AG08395 (cell line): ENCODE results near the gene ASTN1.

ENCODE experiments used
- DNase-seq: peaks from one replicate; pipeline ENCODE4 v3.0.0; 2012; ENCODE audit warnings: mixed read lengths, low spot score

Gene ASTN1

DNA sequence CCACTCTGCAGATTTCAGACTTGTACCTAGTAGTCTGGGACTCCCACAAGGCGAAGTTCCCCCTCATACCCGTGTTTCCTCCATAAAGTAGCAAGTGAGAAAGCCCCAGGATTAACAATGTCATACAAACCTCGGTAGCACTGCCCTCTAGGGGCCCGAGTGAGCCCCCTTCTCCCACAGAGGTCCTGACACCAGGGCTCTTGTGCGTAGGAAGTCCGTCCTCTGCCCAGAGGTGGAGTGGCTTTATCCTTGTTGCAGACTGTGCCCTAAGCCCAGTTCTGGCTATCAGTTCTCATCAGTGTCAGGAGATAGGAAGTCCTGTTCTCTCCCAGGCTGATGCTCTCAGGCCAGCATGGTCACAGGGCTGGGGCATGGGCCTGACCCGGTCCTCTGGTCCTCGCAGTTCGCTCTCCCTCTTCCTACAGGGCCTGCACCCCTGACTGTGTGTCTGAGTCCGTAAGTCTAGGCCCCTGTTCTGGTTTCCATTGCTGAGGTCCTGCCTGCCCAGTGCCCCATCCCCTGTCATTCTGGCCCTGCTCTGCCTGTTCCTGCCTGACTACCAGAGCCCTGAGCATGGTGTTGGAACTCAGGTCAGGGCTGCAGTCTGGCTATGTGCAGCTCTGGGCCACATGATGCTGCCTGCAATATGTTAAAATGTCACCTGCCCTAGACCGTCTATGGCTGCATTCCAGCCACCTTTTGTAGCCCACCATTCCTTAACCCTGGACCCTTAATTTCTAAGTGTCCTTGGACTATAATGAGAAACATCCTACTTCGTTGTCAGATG, 285.6 kb downstream of the ASTN1 start:
- no peak for DNase-seq

DNA sequence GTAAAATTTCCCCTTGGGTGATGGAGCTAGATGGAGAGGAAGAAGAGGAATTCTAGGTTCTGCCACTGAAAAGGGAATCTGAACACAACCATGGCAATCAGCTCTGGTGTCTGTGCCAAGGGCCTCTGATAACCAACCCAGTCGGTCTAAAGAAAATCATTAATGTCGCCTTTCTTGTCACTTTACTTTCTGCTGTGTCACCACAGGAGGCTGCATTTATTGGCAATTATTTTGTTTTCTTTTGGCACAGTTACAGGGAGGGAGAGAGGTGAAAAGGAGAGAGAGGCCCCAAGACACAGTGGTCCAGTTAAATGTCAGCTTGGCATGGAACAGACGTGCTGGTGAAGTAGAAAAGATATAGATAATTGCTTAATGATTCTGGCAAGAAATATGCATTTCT, 287.0 kb downstream of the ASTN1 start:
- no peak for DNase-seq

DNA sequence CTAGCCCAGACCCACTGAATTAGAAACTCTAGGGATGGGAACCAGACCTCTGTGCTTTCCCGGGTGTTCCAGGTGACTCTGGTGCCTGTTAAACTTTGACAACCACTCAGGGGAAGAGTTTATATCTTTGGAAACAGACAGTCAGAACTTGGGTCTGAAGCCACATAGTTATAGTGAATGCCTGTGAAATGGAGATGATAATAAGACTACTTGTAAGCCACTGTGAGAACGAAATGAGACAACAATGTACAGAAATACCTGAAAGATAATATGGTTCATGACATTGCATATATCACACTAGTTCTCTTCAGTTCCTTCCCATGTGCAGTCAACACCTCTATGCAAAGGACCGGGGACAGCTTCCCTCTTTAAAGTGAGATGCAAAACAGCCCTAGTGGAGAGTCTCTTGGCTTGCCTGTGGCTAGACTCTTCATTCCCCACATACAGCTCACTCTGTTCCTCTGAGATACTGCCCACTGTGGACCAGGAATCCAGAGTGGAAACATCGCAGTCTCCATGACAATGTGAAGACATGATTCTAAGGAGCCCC, 287.5 kb downstream of the ASTN1 start:
- DNase-seq: no peak

DNA sequence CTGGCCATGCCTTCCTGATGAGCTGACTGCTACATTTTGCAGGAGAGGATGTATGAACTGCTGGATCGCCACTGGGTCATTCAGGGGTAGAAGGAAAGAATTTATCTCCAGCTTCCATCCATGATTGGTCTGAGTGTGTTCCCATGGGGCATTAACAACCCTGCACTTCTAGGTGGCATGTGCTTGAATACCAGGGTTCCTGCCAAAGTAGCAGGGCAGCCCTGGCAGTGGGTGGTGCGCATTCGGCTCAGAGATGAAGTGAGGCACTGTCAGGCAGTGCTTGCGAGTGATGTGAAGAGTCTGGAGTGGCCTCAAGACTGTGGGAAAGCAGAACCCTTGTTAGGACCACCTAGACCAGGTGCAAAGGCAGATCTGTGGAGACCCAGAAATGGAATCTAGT, 294.9 kb downstream of the ASTN1 start:
- DNase-seq: no peak

DNA sequence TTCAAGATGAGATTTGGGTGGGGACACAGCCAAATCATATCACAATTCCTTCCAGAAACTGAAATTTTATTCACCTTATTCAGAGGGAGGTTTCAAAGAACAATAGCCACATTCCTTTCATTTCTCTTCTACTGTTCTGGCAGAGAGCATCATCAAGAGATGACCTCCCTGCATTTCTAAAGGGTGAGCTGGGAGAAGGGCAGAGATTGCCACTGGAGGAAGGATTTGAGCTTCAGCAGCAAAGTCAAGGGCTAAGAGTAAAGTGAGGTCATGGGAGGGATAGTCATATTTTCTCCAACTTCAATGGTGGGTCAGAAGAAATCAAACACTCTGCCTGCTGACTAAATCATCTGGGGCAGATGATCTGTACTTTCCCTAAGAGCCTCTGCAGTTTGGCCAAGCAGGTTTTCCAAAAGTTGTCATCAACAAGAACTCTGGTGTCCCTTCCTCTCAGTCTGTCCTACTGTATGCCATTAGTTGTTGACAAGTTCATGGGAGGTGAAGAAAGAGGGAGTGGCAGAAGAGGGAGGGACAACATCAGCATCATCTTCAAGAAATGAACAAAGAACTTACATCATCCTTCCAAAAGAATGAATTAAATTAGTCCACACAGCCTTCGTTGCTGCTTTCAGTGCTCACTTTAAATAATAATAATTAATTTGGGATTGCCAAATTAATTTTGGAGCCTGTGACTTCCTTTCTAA, 298.3 kb downstream of the ASTN1 start:
- peak; percentile 77 for DNase-seq

DNA sequence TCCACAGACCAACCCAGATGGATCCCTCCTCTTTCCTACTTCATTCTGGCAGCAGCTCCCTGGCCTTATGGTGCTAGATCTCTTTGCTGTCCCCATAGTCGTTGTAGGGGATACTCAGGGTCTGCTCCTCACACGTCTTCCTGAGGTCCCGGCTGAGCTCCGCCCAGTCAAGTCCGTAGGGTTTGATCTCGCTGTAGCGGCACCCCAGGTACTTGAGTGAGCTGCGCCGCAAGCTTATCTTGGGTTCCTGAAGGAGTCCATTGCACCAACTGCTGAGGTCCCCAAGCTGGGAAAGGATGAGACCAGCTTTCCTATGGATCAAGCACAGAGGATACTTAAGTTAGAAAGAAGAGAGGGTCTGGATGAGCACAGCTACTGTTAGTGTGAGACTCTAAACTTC, 300.3 kb downstream of the ASTN1 start:
- DNase-seq: no peak

DNA sequence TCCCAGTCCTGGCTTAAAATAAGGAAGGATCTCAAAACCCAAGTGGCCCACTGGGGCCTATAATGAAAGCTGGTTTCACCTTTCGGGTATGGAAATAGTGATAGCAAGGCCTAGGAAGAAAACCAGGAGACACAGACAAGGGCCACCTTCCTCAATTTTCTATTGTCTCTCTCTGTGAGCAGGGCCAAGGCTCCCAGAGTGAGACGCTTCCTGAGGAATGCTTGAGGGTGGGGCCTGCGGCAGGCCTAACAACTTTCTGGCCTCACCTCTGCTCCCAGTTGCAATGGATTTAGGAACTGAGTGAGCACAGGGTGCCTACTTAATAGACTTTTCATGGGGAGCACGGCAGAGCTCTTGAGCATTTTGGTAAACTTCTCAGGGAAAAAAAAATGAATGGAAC, 300.9 kb downstream of the ASTN1 start:
- no peak for DNase-seq

DNA sequence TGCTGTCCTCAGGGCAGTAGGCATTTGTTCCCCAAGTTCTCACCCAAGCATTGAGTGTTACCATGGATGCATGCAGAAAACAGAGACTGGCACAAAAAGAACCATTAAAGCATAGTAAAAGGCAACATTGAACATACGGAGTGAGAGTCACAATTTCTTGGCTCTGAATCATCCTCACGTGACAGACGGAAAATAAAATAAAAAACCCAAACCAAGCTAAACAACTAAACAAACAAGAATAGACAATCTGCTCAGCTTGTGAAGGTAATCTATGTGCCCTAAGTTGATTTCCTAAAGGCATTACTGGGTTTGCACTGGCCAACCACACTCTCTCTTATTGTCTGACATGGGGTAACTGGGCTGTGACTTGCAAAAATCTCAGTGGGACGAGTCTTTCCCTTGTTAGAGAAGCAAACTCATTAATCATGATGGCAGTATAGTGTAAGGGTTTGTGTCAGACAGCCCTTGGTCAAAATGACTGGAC, 306.0 kb downstream of the ASTN1 start:
- no peak for DNase-seq

DNA sequence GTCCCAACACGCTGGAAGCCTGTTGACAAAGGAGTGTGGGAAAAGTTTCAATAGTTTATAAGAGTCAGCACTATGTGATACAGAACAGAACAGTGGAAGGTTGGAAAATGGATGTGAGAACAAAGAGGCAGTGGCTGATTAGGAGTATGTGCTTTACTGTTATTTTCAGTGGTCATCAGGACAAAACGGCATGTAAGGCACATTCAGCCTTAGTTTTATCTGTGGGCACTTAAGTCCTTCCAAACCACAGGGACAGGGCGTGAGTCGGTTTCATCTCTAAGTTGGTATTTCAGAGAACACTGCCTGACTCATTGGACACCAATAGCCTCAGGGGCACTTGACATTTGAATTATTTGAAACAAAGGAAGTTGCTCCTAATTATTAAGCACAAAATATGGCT, 306.9 kb downstream of the ASTN1 start:
- peak; percentile 51 for DNase-seq

DNA sequence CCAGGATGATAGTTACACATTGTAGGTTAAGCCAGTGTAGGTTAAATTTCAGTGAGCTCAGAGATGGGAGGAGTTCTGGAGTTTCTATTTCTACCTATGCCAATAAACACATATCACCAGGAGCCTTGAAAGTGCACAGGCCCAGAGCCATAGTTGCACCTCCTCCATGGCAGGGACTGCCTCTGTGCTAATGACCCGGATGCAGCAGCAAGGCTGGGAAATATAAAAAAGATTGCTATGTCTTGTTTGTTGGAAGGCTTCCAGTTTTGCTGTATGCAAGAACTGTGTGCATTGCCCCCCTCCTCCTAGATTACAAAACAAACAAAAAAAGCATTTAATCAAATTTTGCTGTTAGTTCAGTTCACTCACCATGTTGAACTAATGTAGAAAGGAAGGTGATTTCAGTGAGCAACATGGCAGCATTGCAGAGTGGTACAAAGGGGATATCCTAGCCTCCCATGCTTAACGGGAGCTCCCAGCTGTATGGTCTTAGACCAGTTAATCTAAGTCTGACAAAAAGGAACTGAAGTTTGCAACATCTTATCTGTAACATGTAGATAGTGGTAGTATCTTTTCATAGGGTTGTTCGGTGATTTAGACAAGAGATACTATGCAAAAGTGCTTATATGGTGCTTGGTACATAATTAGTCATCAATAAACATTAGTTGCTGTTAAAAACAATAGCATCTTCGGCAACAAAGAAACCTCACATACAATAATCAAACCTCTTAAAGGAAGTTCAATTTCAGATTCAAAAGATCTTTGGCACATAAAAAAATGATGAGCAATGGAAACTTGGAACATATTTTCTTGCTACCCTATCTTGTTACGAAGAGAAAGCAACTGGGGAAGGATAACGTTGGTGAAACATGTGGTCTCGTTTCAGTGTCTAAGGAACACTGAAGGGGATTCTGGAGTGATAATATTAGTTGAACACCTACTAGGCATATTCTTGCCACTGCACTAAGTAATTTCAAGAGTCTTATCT, 309.5 kb downstream of the ASTN1 start:
- DNase-seq: no peak

DNA sequence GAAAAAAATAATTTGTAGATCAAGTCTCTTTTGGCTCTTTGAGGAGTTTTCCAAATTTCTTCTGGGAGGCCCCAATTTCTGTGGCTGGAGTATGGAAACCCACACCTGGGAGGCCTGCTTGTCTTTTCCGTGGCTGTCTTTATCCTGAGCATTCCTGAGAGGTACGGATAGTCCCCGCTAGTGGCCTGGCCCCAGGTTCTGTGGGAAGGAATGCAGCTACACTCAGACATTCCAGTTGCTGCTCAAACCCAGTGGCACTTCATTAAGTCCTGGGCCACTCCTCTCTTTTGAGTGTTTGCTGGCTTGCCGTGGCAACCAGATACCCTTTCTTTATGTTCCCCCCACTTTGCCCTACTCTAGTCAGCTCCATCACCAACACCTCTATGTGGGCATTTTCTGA, 310.4 kb downstream of the ASTN1 start:
- no peak for DNase-seq

DNA sequence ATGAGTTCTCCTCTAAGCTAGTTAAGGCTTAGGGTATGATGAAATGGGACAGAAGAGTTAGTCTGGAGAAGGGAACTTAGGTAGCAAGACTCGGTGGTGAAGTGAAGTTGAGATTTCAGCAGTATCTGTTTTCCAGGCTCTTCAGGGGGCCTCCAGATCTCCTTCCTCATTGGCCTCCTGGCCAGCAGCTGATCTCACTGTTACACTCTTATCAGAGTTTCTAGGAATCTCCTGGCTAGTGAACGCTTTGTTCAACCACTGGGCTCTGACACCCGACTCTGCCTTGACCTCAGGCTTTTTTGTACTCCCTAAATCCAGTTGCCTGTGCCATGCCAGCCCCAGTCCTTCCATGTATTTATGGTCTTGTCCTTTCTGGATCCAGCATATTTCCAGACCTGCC, 311.0 kb downstream of the ASTN1 start:
- DNase-seq: no peak

DNA sequence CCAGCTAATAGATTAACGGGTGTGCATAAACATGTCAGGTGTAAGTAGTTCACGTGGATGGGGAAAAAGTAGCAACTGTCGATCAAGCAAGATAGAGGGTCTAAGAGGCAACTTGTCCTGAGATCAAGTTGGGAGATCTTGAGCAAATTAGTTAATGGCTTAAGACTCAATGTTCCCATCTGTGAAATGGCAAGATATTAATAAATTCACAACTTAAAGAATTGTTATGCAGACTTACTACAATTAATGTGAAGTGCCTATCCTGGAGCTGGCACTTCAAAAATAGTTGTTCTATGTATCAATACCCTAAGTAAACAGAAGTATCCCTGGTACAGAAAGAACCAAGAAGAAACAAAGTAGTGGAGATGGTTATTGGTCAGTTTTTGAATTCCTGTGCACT, 312.4 kb downstream of the ASTN1 start:
- no peak for DNase-seq

DNA sequence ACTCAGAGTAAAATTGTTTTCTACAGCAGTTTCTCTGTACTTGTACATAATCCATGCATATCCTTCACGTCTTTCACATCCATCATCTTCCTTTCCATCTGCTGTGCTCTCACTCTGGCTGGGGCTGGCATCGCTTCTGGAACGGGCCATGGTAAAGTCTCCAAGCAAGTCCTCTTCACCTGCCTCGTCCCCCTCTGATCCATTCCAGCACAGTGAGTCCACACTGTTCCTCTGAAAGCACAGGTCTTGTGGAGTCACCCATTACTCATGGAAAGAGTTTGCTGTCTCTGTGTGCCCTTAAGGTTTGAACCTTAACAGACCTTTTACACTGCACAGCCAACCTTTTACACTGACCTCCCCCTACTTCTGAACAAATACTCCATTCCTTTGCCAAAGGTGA, 313.6 kb downstream of the ASTN1 start:
- no peak for DNase-seq

DNA sequence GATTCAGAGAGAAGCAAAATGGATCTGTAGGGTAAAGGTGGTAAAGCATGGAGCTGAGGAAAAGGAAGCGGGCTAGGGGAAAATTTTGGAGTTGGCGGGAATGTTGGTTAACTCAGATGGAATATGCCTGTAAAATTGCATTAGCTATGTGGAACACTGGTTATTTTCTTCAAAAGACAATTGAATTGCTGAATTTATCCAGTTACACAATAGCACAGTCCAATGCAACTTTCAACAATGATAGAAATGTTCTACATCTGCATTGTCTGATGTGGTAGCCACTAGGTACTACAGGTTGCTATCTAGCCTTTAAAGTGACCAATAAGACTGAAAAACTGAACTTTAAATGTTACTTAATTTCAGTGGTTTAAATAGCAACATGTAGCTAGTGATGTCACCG, 315.2 kb downstream of the ASTN1 start:
- DNase-seq: no peak

DNA sequence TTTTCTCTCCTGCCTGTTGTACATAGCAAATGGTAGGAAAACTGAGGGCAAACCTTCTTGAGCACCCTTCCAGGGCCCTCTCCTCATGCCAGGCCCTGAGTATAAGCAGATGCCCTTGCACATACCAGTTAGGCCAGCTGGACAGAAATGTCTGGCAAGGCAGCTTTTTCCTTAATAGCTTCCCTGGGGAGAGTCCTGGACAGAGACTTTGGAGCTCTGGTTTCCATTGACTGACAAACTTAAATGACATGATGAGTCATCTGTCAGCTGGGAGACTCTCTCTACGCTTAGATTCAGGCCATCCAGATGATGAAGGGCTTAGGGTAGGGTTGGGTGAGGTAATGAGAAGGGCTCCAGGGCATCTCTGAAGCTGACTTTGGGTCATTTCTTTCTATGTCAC, 317.5 kb downstream of the ASTN1 start:
- peak; percentile 28 for DNase-seq

DNA sequence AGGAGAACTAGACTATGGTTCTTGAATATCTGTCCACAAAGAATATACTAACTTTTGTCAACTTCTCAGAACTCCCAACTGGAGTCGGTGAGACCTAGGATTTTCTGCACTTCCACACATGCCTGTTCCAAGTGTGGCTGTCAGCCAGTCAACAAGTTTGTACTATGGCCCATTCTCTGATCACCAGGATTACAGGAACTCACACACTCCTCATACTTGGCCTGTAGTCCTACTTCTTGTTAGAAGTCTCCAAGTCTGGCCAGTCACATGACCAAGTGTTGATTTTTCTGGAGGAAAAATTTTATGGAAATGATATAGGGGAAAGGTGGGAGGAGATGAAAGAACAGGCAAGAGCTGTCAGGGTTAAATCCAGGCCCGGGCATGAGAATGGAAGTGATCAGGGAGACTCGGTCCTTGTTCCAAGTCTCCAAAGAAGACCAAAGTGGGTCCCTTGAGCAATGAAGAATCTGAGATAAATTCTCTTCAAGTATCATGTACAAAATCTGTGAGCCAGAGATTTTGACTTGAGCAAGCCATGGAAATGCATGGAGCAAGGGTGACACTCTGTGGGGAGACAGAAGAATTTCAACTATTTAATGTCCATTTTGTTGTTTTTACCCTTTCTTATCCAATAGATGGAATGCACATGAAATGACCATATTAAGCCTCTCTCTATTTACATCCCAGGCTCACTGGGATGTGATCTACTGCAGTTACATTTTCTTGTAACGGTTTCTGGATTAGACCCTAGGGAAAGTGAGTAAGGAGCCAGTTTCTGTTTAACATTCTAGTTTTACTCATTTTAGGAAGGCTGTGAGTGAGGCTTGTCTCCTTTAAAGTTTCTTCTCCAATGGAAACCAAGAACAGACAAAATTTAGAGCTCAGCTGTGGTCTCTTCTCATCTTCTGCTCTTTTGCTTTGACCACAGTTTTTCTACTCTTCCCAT, 320.9 kb downstream of the ASTN1 start:
- peak; percentile 83 for DNase-seq

DNA sequence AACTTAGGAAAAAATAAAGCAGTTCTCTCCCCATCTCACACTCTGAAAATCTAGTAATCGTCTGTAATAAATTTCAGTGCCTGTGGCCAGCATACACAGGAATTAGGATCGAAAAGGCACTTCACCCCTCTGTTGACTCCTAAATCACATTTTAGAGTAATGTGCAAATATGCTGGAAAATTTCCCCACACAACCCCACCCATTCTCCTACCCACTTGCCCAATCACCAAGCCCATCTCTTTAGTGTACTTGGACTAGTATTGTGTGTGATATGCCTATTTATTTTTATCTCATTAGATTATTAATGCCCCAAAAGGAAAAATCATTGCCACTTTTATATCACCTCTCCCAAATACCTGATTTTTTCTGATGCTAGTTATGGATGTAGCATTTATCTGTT, 323.3 kb downstream of the ASTN1 start:
- DNase-seq: no peak

DNA sequence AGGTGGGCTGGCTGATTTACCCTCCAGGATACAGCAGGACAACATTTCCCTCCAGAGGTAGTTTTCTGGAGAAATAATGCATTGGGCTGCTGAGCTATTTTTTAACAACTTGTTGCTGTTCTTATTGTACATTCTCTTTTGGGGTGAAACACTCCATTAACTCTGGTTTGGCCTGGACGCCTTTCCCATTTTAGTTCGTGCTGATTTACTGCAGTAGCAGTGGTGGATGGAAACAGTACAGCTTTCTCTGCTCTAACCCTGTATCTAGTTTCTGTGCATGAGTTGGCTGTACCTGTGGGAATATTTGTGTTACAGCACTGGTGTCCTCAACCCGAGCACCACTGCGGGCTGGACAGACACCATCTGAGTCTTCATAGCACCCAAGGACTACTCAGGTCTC, 325.3 kb downstream of the ASTN1 start:
- no peak for DNase-seq

DNA sequence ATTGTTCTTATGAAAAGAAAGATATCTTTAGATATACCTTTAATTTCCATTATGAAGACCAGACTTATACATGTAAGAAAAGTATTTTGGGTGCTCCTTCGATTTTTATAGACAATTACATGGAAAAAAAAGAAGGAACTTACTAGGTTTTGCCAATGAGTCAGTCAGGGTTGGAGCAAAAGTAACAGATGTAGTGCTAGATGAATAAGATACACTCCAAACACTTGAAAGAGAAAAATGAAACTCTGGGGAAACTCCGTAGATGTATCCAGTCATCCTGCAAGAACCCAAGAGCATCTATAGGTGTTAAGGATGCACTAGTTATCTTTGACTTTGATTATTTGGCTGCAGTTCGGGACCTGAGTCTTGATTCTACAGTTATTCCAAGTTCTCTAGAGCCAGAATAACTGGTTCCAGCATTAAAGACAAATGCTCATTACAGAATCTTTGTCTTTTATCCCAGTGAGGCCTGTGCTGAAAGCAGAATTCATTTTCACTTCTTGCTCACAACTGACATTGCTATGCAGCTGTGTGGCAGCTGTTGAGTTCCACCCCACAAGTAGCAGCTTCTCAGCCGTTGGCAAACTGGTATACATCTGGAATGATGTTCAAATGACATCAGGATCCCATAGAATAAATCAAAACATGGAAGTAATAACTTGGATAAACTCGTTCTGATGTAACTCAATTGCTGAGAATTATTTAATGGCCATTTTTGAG, 326.1 kb downstream of the ASTN1 start:
- no peak for DNase-seq
